Activated CD4-positive, alpha-beta T cell treated with anti-CD3 and anti-CD28 coated beads, Interleukin-2, amount 50 U/mL, for 4 hours (primary cell): Measurements from ENCODE around the gene LARP4.
"Not testable (repeated sequence)": the region's sequence is repeated elsewhere in the genome, so short reads cannot be mapped to it uniquely, and the experiment has no call there.

ENCODE experiments used
- DNase-seq, 2 experiments: peaks; one replicate each; pipeline ENCODE4 v3.0.0-alpha.2; 2020

LARP4 gene

GRCh38 chr12:50402264-50403000, 1.7 kb downstream of the LARP4 start:
- DNase-seq: no peak

GRCh38 chr12:50403001-50403440, 2.3 kb downstream of the LARP4 start:
- no peak for DNase-seq

DNA sequence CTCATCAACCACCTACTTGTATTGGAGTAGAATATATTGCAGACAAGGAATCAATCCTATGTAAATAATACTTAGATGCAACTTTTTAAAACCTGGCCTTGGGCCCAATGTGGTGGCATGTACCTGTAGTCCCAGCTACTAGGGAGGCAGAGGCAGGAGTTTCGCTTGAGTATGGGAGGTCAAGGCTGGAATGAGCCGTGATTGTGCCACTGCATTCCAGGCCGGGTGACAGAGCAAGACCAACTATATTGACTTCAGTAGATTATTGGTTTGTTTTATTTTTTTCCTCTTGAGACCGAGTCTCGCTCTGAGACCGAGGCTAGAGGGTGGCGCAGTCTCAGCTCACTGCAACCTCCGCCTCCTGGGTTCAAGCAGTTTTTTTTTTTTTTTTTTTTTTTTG, 3.6 kb downstream of the LARP4 start:
- no peak for DNase-seq

DNA sequence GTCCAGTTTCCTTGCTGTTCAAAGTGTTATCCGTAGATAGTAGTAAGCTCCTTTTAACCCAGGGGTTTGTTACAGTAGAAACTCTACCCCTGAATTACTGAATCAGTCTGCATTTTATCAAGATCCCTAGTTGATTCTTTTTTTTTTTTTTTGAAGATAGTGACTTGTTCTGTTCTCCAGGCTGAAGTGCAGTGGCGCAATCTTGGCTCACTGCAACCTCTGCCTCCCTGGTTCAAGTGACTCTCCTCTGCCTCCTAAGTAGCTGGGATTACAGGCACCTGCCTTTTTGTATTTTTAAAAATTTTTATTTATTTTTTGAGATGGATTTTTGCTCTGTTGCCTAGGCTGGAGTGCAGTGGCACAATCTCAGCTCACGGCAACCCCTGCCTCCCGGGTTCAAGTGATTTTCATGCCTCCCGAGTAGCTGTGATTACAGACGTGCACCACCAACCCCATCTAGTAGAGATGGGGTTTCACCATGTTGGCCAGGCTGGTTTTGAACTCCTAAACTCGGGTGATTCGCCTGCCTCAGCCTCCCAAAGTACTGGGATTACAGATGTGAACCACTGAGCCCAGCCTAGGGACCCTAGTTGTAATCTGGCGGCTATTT, 10.5 kb downstream of the LARP4 start:
- DNase-seq: no peak

DNA sequence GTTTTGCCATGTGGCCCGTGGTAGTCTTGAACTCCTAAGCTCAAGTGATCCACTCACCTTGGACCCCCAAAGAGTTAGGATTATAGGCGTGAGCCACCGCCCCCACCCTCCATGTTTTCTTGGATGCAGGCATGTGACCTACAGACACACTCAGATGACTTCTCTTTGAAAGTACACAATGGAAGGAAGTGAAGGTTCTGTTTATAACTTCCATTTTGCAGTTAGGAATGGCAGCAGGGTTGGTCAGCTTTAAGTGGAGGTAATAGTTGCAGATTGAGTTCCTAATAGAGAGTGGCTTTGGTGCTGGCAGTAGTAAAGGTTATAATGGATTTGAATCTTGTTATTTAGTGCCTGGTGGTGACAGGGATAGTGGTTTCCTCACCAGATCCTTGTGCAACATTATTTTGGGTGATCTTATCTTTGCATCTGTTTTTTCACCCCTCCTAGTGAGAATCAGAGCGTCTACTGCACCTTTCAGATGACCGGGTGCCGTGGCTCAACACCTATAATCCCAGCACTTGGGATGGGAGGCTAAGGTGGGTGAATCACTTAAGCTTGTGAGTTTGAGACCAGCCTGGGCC, 15.3 kb downstream of the LARP4 start:
- no peak for DNase-seq

GRCh38 chr12:50419112-50419909, 18.6 kb downstream of the LARP4 start:
- DNase-seq: no peak

- not testable (repeated sequence) for DNase-seq
Measured at GRCh38 chr12:50422855-50423254, 22.2 kb downstream of the LARP4 start.

GRCh38 chr12:50423342-50423741, 22.7 kb downstream of the LARP4 start:
- DNase-seq: not testable (repeated sequence)

- DNase-seq: no peak
Measured at GRCh38 chr12:50425589-50426258, 25.0 kb downstream of the LARP4 start.

GRCh38 chr12:50431656-50432055, 31.0 kb downstream of the LARP4 start:
- DNase-seq: not testable (repeated sequence)

GRCh38 chr12:50440288-50440687, 39.6 kb downstream of the LARP4 start:
- no peak for DNase-seq

DNA sequence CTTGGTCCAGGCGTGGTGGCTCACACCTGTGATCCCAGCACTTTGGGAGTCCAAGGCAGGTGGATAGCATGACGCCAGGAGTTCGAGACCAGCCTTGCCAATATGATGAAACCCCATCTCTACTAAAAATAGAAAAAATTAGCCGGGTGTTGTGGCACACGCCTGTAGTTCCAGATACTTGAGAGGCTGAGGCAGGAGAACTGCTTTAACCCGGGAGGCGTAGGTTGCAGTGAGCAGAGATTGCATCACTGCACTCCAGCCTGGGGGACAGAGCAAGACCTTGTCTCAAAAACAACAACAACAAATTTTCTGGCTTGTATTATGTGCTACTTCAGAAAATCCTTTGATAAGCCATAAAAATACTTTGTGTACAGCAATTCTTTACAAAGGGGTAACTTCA, 41.1 kb downstream of the LARP4 start:
- DNase-seq: no peak

DNA sequence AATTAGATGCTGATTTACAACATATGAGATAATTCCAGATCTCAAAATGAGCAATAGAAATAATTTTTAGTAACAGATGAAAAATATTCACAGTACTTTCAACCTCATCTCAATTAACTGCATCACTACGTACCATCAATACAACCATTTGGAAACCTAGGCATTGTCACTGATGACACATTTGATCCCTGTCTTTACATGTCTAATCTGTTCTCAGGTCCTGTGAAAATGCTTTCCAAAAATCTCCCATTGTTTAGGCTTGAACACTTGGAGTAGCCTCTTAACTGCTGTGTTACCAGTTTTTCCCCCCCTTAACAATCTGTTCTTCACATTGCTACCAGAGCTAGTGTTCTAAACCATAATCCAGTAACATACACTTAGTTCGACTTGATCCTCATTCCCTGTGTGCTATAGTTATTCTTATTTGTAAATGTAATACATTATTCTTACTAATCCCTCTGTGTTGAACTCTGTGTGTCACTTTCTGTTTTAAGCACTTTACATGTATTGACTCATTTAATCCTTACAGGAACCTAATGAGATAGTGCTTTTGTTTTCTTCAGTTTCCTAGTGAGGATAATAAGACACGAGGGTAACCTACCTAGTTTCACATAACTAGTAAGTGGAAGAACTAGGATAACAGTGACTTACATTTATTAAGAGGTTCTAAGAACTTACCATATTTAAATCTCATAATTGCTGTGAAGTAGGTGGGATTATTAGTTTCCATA, 41.7 kb downstream of the LARP4 start:
- DNase-seq: no peak

GRCh38 chr12:50449671-50450070, 49.0 kb downstream of the LARP4 start:
- DNase-seq: not testable (repeated sequence)

DNA sequence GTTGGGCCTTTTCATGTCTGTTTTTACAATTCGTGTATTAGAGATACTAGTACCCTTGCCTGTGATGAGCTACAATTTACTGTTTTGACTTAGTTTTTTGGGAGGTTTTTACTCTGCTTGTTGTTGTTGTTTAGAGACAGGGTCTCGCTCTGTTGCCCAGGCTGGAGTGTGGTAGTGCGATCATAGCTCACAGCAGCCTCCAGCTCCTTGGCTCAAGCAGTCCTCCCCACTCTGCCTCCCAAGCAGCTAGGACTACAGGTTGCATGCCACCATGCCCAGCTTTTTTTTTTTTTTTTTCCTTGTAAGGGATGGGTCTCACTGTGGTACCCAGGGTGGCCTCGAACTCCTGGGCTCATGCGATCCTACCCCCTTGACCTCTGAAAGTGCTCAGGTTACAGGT, 52.1 kb downstream of the LARP4 start:
- no peak for DNase-seq

- no peak for DNase-seq
Measured at GRCh38 chr12:50453872-50454271, 53.2 kb downstream of the LARP4 start.

DNA sequence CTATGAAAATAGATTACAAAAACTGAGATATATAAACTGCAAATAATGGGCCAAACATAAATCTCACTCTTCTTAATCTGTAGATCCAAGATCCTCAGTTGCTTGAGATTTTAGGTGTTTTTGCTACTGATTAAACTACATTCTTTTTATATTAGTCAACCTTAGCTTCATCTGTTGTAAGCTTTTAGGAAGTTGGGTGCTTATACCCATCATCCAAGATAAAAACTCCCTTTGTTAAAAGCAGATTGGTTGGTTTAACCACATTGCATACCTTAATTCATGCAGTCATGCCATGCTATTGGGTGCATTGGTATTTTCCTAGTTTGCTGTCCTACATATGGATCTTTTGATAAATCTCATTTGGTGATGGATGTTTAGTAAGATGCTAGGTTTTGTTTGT, 57.9 kb downstream of the LARP4 start:
- no peak for DNase-seq

- DNase-seq: no peak
Measured at GRCh38 chr12:50467439-50467838, 66.8 kb downstream of the LARP4 start.

- no peak for DNase-seq
Measured at GRCh38 chr12:50477241-50477832, 76.7 kb downstream of the LARP4 start.

- no peak for DNase-seq
Measured at GRCh38 chr12:50482571-50482970, 81.9 kb downstream of the LARP4 start.

DNA sequence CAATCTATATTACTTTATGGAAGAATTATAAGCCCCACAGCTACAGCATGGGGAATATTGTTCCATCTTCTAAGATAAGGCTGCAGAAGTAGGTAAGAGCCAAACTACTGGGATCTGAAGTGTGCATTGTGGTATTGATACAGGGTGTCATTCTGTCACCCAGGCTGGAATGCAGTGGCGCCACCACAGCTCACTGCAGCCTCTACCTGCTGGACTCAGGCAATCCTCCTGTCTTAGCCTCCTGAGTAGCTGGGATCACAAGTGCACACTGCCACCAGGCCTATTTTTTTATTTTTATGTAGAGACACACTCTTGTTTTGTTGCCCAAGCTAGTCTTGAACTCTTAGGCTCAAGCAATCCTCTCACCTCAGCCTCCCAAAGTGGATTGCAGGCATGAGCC, 82.8 kb downstream of the LARP4 start:
- DNase-seq: no peak

DNA sequence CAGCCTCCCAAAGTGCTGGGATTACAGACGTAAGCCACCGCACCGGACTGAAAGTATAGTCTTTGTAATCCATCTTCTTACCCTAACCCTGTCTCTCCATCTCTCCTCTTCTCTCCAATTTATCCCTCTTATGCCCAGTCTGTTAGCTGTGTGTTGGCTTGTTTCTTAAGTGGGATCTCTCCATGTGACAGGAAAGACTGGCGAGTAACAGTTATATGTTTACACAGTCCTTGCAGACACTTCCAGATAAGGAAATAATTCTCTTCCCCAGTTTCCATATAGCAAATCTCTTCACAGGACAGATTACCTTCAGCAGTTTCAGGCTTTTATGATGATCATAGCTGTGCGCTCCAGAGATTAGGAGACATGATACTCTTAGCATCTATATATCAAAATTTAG, 88.1 kb downstream of the LARP4 start:
- DNase-seq: no peak
